Measurements from ENCODE around the gene USP24.

GRCh38 chr1:55037733-55038551 is 177.2 kb downstream of the USP24 start:
- TF ChIP-seq CTCF (IDR thresholded peaks at IDR 0.05; ENCODE audit: low read depth, low read length, poor library complexity, severe bottlenecking) (no peak), EZH2phosphoT487 (IDR thresholded peaks at IDR 0.05; ENCODE audit: borderline replicate concordance, low read length) (no peak)

Data from DOHH2 (cell line).